Left colon (tissue), 2 donors: Measurements from ENCODE around the gene KITLG. TPM values are rescaled to one million over a fixed set of nuclear protein-coding genes. Genes with fewer than 3 reads are reported as not detected.
"Not testable (repeated sequence)": the region's sequence is repeated elsewhere in the genome, so short reads cannot be mapped to it uniquely, and the experiment has no call there.

Source experiments
- ATAC-seq: fragments of 200-7000 bp; cut with Tn5 transposase; one replicate; pipeline ENCODE4 v1.9.1; 2020; ENCODE audit warnings: mild to moderate bottlenecking, moderate library complexity
- DNase-seq, 2 donors: peaks; one replicate each; pipeline ENCODE4 v3.0.0-alpha.2; 2020
- intact Hi-C, 2 donors: fragments of 100-400 bp; cut with DNase I in 1 of 2; cut with micrococcal nuclease in 1 of 2; formaldehyde crosslinking; loops; one replicate each; pipeline versions ENCODE4 v1.11.2 to v1.14.0; 2022; cut with DNase I, micrococcal nuclease
- total RNA-seq, 2 donors: library from RNA; stranded (reverse); fragmentation: NEBNext Ultra II Directional; extraction: Animal tissue kit (Norgen Biotek cat#: 25700); gene quantifications; one replicate each; pipeline ENCODE4 v1.2.1, GENCODE V29; 2021
- donor health status: DM: no; HTN: no; CAD: no.
- donor health status: DM: yes; HTN: yes; CAD: no.

Gene KITLG
- total RNA-seq, 2 donors from 2014 or later = 34.2 to 35.2 TPM

DNA sequence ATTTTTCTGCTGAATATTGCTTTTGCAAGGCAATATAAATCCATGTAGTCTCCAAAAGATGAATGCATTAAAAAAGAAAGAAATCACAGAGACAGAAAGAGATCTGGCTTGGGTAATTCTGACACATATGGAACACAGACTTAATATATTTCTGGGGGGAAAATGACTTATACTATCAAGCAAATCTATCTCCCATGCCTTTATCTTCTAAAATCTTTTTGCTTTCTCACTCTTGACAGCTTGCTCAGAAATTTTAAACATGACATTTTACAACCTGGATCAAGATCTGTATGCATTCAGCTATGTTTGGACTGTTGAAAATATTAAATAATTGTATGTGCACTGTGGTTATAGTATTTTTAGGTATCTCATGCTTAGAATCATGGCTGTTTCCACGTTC is 73.0 kb downstream of the KITLG start:
- intact Hi-C loops = no loop called here
- ATAC-seq = no peak
- no peak for DNase-seq

DNA sequence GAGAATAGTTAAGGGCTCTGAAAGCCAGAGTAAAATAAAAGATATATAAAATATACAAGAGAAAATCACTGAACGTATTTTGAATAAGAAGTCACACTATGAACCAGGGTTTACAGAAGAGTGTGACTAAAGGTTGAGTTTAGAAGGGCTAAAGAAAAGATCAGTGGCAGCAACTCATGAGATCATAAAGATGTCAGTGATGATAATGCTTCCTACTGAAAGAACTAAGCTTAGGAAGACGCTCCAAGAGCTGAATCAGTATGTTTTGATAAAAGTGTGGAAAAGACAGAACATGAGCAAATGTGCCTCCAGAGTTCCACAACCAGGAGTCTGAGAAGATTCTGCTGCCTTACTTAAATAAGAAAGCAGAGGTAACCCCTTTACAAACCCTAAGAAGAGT is 74.6 kb downstream of the KITLG start:
- no peak for ATAC-seq
- intact Hi-C loops = no loop called here
- DNase-seq = no peak

DNA sequence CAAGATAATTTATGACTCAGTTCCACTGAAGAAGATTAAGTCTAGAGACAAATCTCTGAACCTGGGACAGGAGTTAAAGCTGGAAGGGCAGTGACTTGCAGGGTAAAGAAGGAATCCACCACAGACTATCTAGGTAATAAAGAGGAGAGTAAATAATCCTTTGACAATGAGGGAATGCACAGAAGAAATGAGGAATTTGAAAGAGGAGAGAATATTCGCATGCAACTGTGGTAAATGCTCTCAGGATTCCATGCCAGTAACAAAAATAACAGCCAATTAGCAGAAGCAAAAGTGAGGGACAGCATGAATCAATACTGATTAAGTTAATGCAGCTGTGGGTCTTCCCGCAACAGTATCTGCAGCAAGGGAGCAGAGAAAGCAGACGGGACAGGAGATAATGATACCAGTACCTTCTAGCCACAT is 77.0 kb downstream of the KITLG start:
- ATAC-seq (peak; percentile 6), DNase-seq (no peak)
- intact Hi-C loops = no loop called here

DNA sequence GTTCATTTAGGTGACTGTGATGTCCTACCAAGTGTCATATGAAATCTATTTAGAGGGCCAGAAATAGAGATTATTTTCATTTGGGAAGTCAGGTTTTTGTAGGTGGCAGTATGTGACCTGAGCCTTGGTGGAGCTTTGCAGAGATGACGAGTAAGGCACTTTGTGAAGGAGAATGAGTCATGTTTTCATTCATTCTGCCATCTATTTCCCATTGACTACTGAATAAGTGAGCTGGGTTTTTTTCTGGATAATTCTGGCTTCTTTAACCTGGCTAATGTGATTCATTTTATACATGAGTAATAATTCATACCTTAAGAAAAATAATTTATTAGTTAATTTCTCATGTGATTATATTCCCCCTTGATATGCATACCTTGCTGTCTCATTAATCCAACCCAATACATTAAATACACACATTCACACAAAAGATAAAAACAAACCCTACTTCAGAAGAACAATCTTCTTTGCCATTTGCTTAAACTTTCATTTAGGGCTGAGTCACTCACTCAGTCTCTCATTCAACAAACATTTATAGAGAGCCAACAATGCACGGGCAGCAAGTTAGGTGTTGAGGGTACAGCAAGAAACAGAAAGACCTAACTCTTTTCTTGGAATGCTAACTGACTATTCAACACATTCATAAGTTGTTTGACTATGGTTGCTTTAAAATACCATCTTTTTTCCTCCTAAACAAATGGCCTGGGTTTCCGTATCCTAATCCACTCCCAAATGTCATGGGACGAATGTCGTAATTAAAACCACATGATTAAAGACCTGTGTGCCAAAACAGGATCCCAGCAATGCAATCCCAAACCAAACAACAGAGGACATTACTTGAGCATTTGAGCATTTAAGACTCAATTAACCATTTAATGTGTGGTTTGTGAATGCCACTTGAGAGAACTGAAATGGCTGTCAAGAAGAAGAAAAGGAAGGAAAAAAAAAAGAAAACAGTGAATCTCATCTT is 78.0 kb downstream of the KITLG start:
- ATAC-seq = no peak
- intact Hi-C loops = no loop called here

DNA sequence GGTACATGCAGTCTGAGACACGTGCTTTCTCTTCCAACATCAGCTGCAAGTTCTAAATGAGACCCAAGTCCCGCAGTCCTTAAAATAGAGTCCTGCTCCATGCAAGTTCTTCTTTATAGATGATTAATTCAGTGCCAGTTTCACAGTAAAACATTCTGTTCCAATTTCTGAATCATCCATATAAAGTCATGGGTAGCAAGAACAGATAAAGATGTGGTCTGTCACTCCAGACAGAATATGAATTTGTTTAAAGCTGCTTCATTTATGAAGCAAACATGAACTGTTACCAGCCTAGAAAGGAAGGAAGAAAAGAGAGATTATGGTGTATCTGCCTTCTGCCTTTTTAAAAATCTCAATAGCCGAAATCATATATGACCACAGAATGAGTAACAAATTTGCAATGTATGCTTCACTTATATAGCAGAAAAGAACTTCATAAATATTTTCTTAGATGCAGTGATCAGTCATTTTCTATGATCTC is 83.3 kb downstream of the KITLG start:
- ATAC-seq (no peak), DNase-seq (no peak)
- intact Hi-C loops = no loop called here

More for the DNA sequence above, 78.0 kb downstream of the KITLG start:
- DNase-seq = no peak

DNA sequence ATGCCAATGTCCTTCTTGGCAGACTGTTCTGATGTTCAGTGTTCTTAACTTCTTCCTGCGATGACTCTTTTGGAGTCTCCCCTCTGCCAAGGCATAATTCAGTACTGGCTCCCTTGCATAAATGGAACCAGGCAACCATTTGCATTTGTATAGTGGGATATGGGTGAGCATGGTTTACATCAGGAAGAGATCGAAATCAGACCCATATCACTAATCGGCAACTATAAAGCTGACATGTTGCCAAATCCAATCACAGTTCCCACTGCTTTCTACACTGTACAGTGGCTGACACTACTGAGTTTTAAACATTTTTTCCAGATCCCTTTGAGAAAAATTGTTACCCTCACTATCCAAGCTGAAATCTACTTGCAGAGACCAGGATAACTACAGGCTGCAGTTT is 83.8 kb downstream of the KITLG start:
- intact Hi-C loops = no loop called here
- ATAC-seq (no peak), DNase-seq (no peak)

DNA sequence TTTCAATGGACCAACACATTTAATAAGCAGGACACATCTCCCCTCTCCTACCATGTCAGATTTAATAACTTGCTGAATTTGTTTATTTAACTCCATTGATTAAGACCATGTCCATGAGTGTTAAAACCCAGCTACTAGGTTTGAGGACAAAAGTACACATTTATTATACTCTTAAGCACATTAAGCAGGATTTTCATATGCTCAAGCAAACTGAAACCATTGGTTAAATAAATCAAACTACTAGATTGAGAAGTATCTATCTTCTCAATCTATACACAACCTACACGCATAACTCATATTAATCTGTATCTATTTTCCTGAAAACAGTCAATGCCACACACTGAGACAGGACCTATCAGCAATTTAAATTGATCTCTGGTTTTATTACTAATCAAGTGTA is 85.2 kb downstream of the KITLG start:
- no peak for DNase-seq
- intact Hi-C loops = no loop called here
- ATAC-seq = no peak

DNA sequence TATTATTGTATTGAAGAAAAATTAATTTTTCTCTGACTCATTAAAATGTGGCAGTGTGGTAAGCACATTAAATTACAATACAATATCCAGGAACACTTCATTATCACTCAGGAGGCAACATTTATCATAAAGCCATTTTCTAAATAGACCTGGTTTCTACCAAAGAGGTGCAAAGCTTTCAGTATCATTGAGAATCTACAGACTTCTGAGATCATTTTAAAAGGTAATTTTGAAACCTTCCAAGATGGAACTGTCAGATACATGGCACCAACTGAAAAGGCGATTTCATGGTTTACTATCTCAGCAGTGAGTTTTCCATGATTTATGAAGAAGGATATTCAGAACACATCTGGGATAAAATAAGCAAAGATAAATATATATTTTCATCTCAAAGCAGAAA is 85.8 kb downstream of the KITLG start:
- DNase-seq = no peak
- ATAC-seq = no peak
- intact Hi-C loops = no loop called here

DNA sequence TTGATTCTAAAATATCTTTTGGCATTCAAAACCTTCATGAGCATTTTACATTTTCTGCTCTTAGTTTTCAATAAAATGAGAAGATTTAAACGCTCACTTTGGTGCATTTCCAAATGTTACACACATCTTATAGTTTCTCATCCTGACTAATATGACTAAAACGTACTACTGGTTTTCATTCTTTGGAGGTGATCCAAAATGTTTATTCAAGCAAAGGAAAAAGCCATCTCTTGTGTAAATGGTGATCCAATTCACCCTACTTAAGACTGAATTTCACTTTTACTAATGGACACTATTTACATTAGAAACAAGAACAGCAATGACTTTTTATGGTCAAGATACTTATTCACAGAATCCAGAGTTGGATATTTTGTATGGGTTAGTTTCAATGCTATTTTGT is 86.6 kb downstream of the KITLG start:
- no peak for DNase-seq
- intact Hi-C loops = no loop called here
- ATAC-seq = no peak

DNA sequence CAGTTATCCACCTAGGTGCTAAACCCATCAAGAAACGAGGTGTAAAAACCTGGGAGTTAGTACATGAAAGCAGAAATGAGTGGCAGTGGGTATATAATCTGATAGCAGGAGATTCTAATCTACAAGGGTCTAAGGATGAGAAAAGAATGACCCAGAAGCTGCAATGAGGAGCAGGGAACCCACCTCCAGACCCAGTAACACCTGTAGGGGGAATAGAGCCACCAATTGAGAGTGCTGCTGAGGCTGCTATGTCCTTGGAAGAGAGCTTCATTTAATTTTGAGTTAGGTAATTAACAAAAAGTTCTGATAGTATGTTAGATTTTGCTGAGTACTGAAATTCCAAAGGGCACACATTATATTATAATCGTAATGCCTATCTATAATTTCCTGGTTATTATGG is 89.8 kb downstream of the KITLG start:
- no peak for ATAC-seq
- intact Hi-C loops = no loop called here
- no peak for DNase-seq

DNA sequence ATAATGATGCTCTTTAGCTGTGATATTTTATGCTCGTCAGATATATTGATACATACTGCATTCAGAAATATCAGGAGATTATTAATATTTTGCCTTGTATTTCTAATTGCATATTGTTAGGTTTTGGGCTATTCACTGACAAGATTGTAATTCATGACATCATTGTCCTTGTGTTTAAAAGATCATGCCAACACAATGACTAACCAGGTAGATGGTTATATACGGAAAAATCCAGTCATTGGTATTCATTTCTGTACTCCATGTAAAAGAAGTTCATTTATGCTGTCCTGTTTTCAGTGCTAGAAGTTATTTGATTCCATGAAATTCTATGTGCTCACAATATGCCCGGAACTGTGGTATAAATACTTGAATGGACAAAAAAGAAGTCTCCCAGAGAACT is 107.5 kb downstream of the KITLG start:
- ATAC-seq = no peak
- no peak for DNase-seq
- intact Hi-C loops = no loop called here

DNA sequence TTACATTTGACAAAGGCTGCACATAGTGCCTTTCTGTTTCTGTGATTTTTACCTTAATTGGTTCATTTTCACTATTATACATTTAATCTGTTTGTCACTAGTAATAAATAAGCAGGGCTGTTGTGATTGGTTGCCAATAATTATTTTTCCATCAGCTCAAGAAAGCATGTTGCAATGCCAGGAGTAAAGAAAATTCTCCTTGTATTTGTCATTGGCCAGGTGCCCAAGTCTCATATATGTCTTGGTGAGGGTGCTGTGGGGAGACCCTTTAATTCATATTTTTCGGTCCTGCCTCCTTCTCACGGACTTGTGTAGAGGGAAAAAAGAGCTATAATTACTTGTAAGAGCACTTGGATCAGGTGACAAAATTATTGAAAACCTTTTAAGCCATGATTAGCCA is 108.0 kb downstream of the KITLG start:
- intact Hi-C loops = no loop called here
- DNase-seq (no peak), ATAC-seq (no peak)

DNA sequence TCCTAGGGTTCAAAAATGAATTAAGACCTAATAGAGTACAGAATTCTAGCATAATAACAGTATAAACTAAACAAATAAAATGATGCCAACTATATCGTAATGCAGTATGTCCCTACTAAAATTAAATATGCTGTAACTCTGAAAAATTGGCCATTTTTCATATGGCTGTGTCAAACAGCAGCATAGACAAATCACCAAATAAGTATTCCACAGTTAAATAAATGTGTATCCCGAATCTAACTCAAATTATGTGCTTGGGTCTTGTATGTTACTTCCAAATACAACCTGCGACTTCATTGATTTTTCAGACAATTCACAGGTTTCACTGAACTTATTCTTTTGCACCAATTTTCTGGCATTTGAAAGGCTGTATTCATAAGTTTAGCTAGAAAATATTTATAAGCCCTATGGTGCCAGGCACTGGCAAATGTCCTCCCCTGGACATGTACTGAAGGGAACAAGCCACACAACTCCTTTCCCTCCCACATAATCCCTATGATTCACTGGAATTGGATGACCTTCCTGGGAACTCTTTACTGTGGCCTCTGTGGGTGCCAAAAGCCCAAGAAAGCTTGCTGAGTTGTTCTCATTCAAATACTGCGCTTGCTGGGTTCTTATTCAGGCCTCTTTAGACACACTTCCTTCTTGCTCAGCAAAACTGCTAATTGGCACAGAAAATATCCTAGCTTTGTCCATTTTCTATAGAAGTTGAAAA is 108.8 kb downstream of the KITLG start:
- DNase-seq = no peak
- intact Hi-C loops = no loop called here
- ATAC-seq = no peak

DNA sequence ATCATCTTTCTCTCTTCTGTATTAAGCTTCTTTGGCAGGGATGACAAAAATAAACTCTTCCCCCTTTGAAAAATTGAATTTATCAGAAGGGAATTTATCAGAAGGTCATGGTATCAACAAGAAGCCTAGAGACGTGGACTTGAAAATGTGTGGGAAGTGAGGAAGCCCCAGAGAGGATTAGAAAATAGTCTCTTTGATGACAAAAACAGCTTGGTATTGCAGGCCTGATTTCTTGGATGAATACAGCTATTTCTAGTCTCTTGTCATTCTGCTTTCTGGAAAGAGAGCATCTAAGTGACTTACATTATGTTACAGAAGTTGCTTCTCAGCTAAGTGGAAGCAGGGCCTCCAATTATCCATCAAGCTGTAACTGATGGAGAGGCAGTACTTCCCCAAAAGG is 111.1 kb downstream of the KITLG start:
- DNase-seq (no peak), ATAC-seq (no peak)
- intact Hi-C loops = no loop called here

DNA sequence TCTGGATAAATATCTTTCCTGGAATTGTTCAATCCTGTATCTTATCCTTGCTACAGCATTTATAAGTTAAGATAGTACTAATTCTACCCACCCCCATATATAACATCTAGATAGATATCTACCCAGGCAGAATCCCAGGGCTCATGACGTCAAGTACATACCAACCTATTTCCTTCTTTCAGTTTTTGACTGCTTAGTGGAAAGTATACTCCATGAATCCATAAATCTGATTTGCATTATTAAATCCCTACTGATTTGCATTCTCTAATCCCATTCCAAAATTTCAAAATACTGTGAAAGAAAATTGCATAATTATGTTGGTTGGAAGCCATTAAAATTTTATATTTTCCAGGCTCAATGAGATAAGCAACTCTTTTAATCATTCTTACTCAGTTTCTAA is 111.7 kb downstream of the KITLG start:
- no peak for DNase-seq
- intact Hi-C loops = no loop called here
- no peak for ATAC-seq

DNA sequence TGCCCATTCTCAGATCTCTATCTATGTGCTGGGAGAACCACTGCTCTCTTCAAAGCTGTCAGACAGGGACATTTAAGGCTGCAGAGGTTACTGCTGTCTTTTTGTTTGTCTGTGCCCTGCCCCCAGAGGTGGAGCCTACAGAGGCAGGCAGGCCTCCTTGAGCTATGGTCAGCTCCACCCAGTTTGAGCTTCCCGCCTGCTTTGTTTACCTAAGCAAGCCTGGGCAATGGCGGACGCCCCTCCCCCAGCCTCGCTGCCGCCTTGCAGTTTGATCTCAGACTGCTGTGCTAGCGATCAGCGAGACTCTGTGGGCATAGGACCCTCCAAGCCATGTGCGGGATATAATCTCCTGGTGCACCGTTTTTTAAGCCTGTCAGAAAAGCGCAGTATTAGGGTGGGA is 113.6 kb downstream of the KITLG start:
- ATAC-seq, DNase-seq, intact Hi-C loops: not testable (repeated sequence)

DNA sequence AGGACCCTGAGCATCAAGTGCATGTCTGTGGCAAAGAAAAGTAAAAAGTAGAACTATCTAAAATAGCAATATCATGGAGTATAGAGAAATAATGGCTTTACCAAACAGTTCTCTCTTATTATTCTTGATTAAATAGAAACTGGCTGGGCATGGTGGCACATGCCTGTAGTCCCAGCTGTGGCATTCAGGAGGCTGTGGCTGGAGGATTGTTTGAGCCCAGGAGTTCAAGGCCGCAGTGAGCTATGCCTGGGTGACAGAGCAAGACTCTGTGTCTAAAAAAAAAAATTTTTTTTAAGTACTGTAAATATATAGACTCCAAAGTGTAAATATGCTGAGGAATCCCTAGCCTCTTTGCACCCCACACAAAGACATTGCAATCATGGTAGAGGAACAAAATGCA is 121.9 kb downstream of the KITLG start:
- intact Hi-C loops = no loop called here
- no peak for DNase-seq
- ATAC-seq = no peak

DNA sequence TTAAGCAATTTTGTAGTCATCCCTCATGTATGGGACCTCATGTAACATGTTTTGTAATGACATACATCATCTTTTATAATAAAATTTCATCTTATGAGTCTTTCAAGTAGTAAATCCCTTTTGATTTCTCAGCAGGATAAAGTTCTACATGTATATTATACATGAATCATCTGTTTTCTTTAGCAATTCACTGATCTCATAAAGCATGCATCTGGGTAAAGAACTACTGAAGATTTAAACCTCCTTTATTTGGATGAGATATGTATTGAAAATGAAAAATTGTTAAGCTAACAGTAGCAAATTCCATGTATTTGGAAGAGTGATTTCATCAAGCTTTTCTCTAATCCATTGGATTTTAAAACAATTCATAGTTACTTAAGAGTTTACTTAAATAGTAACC is 126.9 kb downstream of the KITLG start:
- intact Hi-C loops = no loop called here
- no peak for ATAC-seq
- DNase-seq = no peak

DNA sequence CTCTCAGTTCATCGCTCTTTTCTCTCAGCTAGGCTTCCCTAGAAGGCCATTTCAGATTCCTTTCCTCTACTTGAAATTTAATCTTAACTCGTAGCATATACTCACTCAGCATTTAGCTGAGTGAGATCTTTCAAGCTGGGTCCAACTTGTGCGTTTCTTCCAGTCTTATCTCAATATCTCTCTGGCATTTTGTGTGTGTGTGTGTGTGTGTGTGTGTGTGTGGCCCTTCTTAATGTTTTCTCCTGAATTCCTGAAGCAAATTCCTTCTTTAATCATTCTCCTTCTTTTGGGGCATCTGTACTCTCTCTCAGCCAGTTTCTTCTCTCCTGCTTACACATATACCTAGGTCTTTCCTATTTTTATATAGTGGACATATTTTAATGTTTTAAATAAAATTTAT is 129.1 kb downstream of the KITLG start:
- DNase-seq = no peak
- no peak for ATAC-seq
- intact Hi-C loops = no loop called here

DNA sequence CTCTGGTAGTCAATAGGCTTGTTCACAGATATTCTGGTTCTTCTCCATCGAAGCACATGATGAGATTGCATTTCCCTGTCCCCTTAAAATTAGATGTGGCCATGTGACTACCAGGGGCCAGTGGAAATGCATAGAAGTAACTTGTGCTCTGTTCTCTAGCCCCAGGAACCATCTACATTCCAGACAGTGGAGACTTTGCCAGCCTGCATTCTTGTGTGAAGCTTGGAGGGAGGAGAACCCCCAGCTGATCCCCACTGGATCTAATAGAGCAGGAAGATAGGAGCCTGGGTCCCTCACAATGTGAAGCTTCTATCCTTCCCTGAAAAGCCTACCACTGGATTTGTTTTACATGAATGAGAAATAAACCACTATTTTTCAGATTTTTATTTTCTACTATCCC is 130.1 kb downstream of the KITLG start:
- DNase-seq (no peak), ATAC-seq (no peak)
- intact Hi-C loops = no loop called here
